ENCODE data around the gene GON4L. TPM values are rescaled to one million over a fixed set of nuclear protein-coding genes. Genes with fewer than 3 reads are reported as not detected.
"Not testable (repeated sequence)": the region's sequence is repeated elsewhere in the genome, so short reads cannot be mapped to it uniquely, and the experiment has no call there.

The GON4L gene
- total and polyA plus RNA-seq, 11 donors, result 10.9 to 38.0 (median 18.5) TPM

GRCh38 chr1:155729031-155729898 is 127.7 kb downstream of the GON4L start:
- ATAC-seq, result peak in 3 of 4 donors; percentile 45 to 58 (median 56)
- no peaks in the 10 kb centered on the region for H3K4me1 ChIP-seq
- peak in 3 of 5 donors; percentile 23 to 38 (median 33) for DNase-seq
- intact Hi-C loops (cut with DNase I), result loop anchor here in 1 of 10 donors (5.0 kb wide), 1 partner anchor 37 kb away; no protein-coding TSS in a partner anchor
- H3K9me3 ChIP-seq, result no peaks in the 10 kb centered on the region
- 67 to 70% (median 69%) methylated on average over 12 of the region's 12 CpGs for WGBS, 4 donors
- peaks cover 0 to 91% (median 80%) of the 10 kb centered on the region in 9 donors for H3K36me3 ChIP-seq
- H3K27ac ChIP-seq, result no peak overlapping the region
- H3K4me3 ChIP-seq, result no peak overlapping the region
- TF ChIP-seq POLR2A (IDR thresholded peaks at IDR 0.05) (no peak), CTCF (IDR thresholded peaks at IDR 0.05) (peak in 11 of 12 donors; percentile 31 to 61 (median 51))
- H3K27me3 ChIP-seq, result no peaks in the 10 kb centered on the region

- H3K36me3 ChIP-seq, result peaks cover 0 to 90% (median 77%) of the 10 kb centered on the region in 9 donors
- WGBS, 4 donors, result 91 to 99% (median 92%) methylated on average over 3 of the region's 3 CpGs
- ATAC-seq, result no peak
Measured at GRCh38 chr1:155725142-155725541, 131.9 kb downstream of the GON4L start.

GRCh38 chr1:155719703-155720102 is 137.3 kb downstream of the GON4L start:
- WGBS, 4 donors, result 96 to 98% (median 97%) methylated on average over 4 of the region's 4 CpGs
- no peak for DNase-seq
- Histone ChIP-seq H3K27me3 (no peaks in the 10 kb centered on the region), H3K9me3 (no peaks in the 10 kb centered on the region), H3K4me1 (no peaks in the 10 kb centered on the region), H3K27ac (no peak overlapping the region), H3K4me3 (no peak overlapping the region), H3K36me3 (peaks cover 0 to 83% (median 64%) of the 10 kb centered on the region in 9 donors)
- no peak for ATAC-seq
- TF ChIP-seq CTCF (IDR thresholded peaks at IDR 0.05), result no peak
- TF ChIP-seq POLR2A (IDR thresholded peaks at IDR 0.05), result no peak
- intact Hi-C loops (cut with DNase I), result no loop called here

More at GRCh38 chr1:155725142-155725541, 131.9 kb downstream of the GON4L start:
- intact Hi-C loops (cut with DNase I), result loop anchor here in 1 of 10 donors (5.0 kb wide), 1 partner anchor 33 kb away; no protein-coding TSS in a partner anchor
- Histone ChIP-seq H3K4me3 (no peak overlapping the region), H3K4me1 (no peaks in the 10 kb centered on the region), H3K27ac (no peak overlapping the region), H3K9me3 (no peaks in the 10 kb centered on the region), H3K27me3 (no peaks in the 10 kb centered on the region)
- TF ChIP-seq POLR2A (IDR thresholded peaks at IDR 0.05) (no peak), CTCF (IDR thresholded peaks at IDR 0.05) (no peak)
- no peak for DNase-seq

GRCh38 chr1:155718524-155719115 is 138.4 kb downstream of the GON4L start:
- intact Hi-C loops (cut with DNase I); H3K27ac ChIP-seq; H3K4me3 ChIP-seq; H3K9me3 ChIP-seq; ATAC-seq; H3K27me3 ChIP-seq; H3K4me1 ChIP-seq; DNase-seq: not testable (repeated sequence)
- WGBS, 4 donors, result 88 to 93% (median 89%) methylated on average over 6 of the region's 6 CpGs
- peaks cover 0 to 83% (median 57%) of the 10 kb centered on the region in 9 donors for H3K36me3 ChIP-seq

Measured in heart left ventricle (tissue), 16 donors.